ENCODE data around the gene TMEM140. TPM values are rescaled to one million over a fixed set of nuclear protein-coding genes. Genes with fewer than 3 reads are reported as not detected.
"Not testable (repeated sequence)": the region's sequence is repeated elsewhere in the genome, so short reads cannot be mapped to it uniquely, and the experiment has no call there.

Gene TMEM140
- total RNA-seq, 1 experiment from 2014 or later: 0.92 TPM

DNA sequence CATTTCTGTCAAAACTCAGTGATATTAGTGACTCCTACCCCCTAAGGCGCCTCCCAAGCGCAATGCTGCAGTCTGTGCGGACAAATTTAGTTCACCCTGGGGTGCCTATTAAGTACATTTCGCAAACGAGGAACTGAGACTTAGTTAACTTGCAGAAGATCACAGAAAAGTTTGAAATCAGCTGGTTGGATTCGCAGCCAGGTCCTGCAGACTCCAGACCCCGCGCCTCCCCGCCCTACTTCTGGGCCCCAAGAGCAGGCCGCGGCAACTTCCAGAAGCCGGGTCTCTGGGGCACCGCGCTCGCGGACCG, 22.0 kb downstream of the TMEM140 start:
- Histone ChIP-seq H3K27ac (peak overlapping the region; percentile 81), H3F3A (ENCODE audit: insufficient read depth, low read depth) (peaks cover 18% of the 10 kb centered on the region), H3K27me3 (ENCODE audit: insufficient read depth, low read depth) (no peaks in the 10 kb centered on the region), H3K79me2 (ENCODE audit: low read depth) (peaks cover 28% of the 10 kb centered on the region), H3K4me3 (peak overlapping the region; percentile 88), H2AFZ (peak overlapping the region; percentile 85), H3K4me2 (peak overlapping the region; percentile 96), H3K36me3 (ENCODE audit: low read depth) (peaks cover 19% of the 10 kb centered on the region), H3K4me1 (replicated peaks; ENCODE audit: insufficient read depth) (peaks cover 19% of the 10 kb centered on the region), H3K9me3 (ENCODE audit: insufficient read depth, low read depth) (no peaks in the 10 kb centered on the region), H3K9me2 (ENCODE audit: insufficient read depth) (no peaks in the 10 kb centered on the region), H4K20me1 (ENCODE audit: insufficient read depth) (0 out of 2 replicates have a peak, but pooled peaks cover 7% of the 10 kb centered on the region)
- intact Hi-C loops (cut with micrococcal nuclease; ENCODE audit: unreplicated experiment): loop anchor here (1.0 to 10.0 kb wide), 9 partner anchors 41 to 733 kb away; partner anchors contain the start of genes AGBL3, NUP205 and WDR91
- CTCF ChIA-PET: interaction anchor here (0.9 kb wide), 1 partner anchor 23 kb away, joined by 3 read pairs; no protein-coding TSS in a partner anchor
- DNase-seq: no peak
- POLR2A ChIA-PET (ENCODE audit: unreplicated experiment): no interaction called here
- TF ChIP-seq, protein P1, sequence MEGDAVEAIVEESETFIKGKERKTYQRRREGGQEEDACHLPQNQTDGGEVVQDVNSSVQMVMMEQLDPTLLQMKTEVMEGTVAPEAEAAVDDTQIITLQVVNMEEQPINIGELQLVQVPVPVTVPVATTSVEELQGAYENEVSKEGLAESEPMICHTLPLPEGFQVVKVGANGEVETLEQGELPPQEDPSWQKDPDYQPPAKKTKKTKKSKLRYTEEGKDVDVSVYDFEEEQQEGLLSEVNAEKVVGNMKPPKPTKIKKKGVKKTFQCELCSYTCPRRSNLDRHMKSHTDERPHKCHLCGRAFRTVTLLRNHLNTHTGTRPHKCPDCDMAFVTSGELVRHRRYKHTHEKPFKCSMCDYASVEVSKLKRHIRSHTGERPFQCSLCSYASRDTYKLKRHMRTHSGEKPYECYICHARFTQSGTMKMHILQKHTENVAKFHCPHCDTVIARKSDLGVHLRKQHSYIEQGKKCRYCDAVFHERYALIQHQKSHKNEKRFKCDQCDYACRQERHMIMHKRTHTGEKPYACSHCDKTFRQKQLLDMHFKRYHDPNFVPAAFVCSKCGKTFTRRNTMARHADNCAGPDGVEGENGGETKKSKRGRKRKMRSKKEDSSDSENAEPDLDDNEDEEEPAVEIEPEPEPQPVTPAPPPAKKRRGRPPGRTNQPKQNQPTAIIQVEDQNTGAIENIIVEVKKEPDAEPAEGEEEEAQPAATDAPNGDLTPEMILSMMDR (conservative IDR thresholded peaks at IDR 0.05): no peak
- no peak for TF ChIP-seq EZH2 (IDR thresholded peaks at IDR 0.05; ENCODE audit: low read depth)
- BruUV-seq (replicated peaks): no TSS peak

DNA sequence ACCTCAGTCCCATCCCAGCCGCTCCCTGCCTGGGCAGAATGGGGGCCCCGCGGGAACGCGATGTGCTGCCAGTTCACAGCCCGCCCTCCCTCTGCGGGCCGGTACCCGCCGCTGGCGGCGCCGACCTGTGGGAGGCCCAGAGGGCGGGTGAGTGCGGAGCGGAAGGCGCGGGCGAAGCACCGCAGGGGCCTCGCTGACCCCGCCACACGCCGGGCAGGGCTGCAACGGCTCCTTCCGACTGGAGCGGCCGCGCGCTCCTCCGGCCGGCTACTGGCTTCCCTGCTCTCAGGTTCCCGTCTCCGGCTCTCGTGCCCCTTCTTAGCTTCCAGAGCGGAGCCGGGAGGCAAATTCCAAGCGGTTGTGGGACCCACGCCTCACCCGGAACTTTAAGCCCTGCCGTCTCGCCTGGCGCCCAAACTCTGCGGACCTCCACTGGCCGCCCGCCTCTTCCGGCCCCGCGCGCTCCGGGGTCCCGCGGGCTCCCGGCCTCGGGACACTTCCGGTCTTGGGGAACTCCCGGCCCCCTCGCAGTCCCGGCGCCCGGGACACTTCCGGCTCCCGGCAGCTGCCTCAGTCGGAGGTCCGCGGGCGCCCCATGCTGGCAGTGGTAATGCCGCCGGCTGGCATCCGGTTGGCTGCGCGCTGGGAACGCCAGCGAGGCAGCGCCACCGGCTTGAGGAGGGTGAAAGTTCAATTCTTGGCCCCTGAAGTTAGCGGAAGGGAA, 22.6 kb downstream of the TMEM140 start, which contains the start of gene CYREN:
Gene CYREN (minus strand): TSS at position 434 of the 724 bp plus-strand sequence. CDS start 1,785 bp downstream, outside the sequence.
- Histone ChIP-seq H3K4me3 (peak within 1 kb of the TSS; percentile 88), H3K9me3 (ENCODE audit: insufficient read depth, low read depth) (no peaks in the 10 kb centered on the region), H3K9me2 (ENCODE audit: insufficient read depth) (no peaks in the 10 kb centered on the region), H4K20me1 (ENCODE audit: insufficient read depth) (0 out of 2 replicates have a peak, but pooled peaks cover 7% of the 10 kb centered on the region), H3K4me2 (peak within 1 kb of the TSS; percentile 96), H3K27me3 (ENCODE audit: insufficient read depth, low read depth) (no peaks in the 10 kb centered on the region), H3F3A (ENCODE audit: insufficient read depth, low read depth) (peaks cover 18% of the 10 kb centered on the region), H3K4me1 (replicated peaks; ENCODE audit: insufficient read depth) (peaks cover 19% of the 10 kb centered on the region), H3K36me3 (ENCODE audit: low read depth) (peaks cover 19% of the 10 kb centered on the region), H3K79me2 (ENCODE audit: low read depth) (peaks cover 28% of the 10 kb centered on the region), H2AFZ (peak within 1 kb of the TSS; percentile 85), H3K27ac (peak within 1 kb of the TSS; percentile 81)
- no peak for TF ChIP-seq EZH2 (IDR thresholded peaks at IDR 0.05; ENCODE audit: low read depth)
- TF ChIP-seq, protein P1 (conservative IDR thresholded peaks at IDR 0.05): peak; percentile 73
- no TSS peak for BruUV-seq (replicated peaks)
- peak; percentile 88 to 95 for DNase-seq
- POLR2A ChIA-PET (ENCODE audit: unreplicated experiment): no interaction called here
- intact Hi-C loops (cut with micrococcal nuclease; ENCODE audit: unreplicated experiment): loop anchor here (1.0 to 10.0 kb wide), 9 partner anchors 41 to 733 kb away; partner anchors contain the start of genes AGBL3, NUP205 and WDR91
- CTCF ChIA-PET: interaction anchor here (0.9 kb wide), 1 partner anchor 23 kb away, joined by 3 read pairs; no protein-coding TSS in a partner anchor

GRCh38 chr7:135170998-135171481, 23.2 kb downstream of the TMEM140 start:
- H3K9me3 ChIP-seq (ENCODE audit: insufficient read depth, low read depth); H4K20me1 ChIP-seq (ENCODE audit: insufficient read depth); POLR2A ChIA-PET (ENCODE audit: unreplicated experiment); H3K9me2 ChIP-seq (ENCODE audit: insufficient read depth); BruUV-seq (replicated peaks); CTCF ChIA-PET; H3K27me3 ChIP-seq (ENCODE audit: insufficient read depth, low read depth); DNase-seq: not testable (repeated sequence)
- H3K4me2 ChIP-seq: peak overlapping the region; percentile 96
- intact Hi-C loops (cut with micrococcal nuclease; ENCODE audit: unreplicated experiment): loop anchor here (1.0 to 10.0 kb wide), 9 partner anchors 40 to 734 kb away; partner anchors contain the start of genes AGBL3, NUP205 and WDR91
- H3K27ac ChIP-seq: peak overlapping the region; percentile 81
- peaks cover 19% of the 10 kb centered on the region for H3K4me1 ChIP-seq (replicated peaks; ENCODE audit: insufficient read depth)
- TF ChIP-seq, protein P1 (conservative IDR thresholded peaks at IDR 0.05): peak; percentile 31; the same call in 1 of the 2 replicates
- H3K4me3 ChIP-seq: peak overlapping the region; percentile 88
- peaks cover 19% of the 10 kb centered on the region for H3K36me3 ChIP-seq (ENCODE audit: low read depth)
- H3K79me2 ChIP-seq (ENCODE audit: low read depth): peaks cover 28% of the 10 kb centered on the region
- H3F3A ChIP-seq (ENCODE audit: insufficient read depth, low read depth): peaks cover 18% of the 10 kb centered on the region
- peak overlapping the region; percentile 85 for H2AFZ ChIP-seq

DNA sequence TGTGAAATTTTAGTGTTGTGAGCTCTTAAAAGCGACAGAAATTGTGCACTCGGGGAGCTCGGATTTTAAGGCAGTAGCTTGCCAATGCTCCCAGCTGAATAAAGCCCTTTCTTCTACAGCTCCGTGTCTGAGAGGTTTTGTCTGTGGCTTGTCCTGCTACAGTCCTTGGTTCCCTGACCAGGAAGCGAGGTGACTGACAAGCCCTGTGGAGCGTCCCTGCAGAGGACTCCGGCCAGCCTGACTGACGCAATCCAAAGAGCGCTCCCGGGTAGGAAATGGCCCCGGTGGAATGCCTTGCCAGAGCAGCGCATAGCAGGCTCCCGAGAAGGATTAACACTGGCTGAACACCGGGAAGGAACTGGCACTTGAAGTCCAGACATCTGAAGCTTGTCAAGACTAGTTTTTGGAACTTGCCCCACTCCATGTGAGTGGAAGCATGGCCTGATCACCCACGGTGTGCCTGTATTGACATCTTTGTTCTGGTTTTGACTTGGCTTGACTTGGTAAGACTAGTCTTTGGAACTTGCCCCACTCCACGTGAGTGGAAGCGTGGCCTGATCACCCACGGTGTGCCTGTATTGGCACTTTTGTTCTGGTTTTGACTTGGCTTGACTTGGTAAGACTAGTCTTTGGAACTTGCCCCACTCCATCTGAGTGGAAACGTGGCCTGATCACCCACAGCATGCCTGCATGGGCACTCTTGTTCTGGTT, 23.9 kb downstream of the TMEM140 start:
- peaks cover 14% of the 10 kb centered on the region for H3K36me3 ChIP-seq (ENCODE audit: low read depth)
- peak overlapping the region; percentile 96 for H3K4me2 ChIP-seq
- ChIA-PET POLR2A (ENCODE audit: unreplicated experiment) (interaction anchor here (0.6 kb wide), 1 partner anchor 197 kb away, joined by 3 read pairs; no protein-coding TSS in a partner anchor), CTCF (interaction anchor here (0.6 kb wide), 1 partner anchor 538 kb away, joined by 3 read pairs; no protein-coding TSS in a partner anchor)
- peaks cover 28% of the 10 kb centered on the region for H3K79me2 ChIP-seq (ENCODE audit: low read depth)
- H3K4me3 ChIP-seq: peak overlapping the region; percentile 88; the same call in 1 of the 2 replicates
- intact Hi-C loops (cut with micrococcal nuclease; ENCODE audit: unreplicated experiment): loop anchor here (2.0 to 10.0 kb wide), 6 partner anchors 109 to 734 kb away; partner anchors contain the start of genes AGBL3 and NUP205
- H3K27ac ChIP-seq: peak overlapping the region; percentile 81
- peaks cover 18% of the 10 kb centered on the region for H3F3A ChIP-seq (ENCODE audit: insufficient read depth, low read depth)
- peak overlapping the region; percentile 85; the same call in 1 of the 2 replicates for H2AFZ ChIP-seq
- not testable (repeated sequence) for H4K20me1 ChIP-seq (ENCODE audit: insufficient read depth); H3K9me2 ChIP-seq (ENCODE audit: insufficient read depth); H3K9me3 ChIP-seq (ENCODE audit: insufficient read depth, low read depth); H3K27me3 ChIP-seq (ENCODE audit: insufficient read depth, low read depth)
- TSS peak; percentile 69 for BruUV-seq (replicated peaks)
- DNase-seq: peak; percentile 56 to 81
- peaks cover 22% of the 10 kb centered on the region for H3K4me1 ChIP-seq (replicated peaks; ENCODE audit: insufficient read depth)
